ENCODE results near the gene B3GALT6. TPM values are rescaled to one million over a fixed set of nuclear protein-coding genes. Genes with fewer than 3 reads are reported as not detected.

Gene B3GALT6
- total and polyA plus RNA-seq, 2 donors (not counting 1 experiment from before 2014, with no cell fraction given), result 17.9 to 19.3 TPM

DNA sequence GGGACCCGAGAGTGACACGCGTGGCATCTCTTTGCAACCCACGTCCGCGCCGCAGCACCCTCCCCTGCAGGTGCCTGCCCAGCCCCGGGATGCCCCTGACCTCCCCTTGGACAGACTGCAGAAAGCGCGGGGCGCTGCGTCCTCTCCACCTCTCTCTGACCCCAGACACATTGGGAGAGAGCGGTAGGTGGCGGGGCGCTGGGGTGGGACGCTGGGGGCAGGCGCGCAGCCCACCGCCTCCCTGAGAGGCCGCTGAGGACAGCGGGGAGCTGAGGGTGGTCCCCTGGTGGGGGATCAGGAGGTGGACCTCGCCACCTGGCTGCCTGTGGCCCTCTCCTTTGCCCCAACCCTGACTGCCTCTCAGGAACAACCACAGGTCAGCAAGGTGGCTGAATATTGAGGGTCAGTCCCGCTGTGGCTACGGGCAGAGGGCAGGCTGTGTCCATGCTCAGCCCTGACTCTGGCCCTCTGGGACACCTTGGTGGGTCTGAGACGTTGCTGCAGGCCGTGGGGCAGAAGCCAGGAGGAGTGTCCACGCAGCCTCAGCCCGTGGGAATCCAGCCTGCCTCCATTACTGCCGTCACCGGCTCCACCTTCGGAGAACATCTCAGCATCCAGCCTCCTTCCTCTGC lies 42.4 kb downstream of the B3GALT6 start:
- Histone ChIP-seq H4K20me1 (ENCODE audit: control insufficient read depth, extremely low read depth, insufficient read depth, low read length) (no peaks in the 10 kb centered on the region), H3K4me1 (ENCODE audit: control insufficient read depth, extremely low read depth, insufficient read depth, low read length) (peaks cover 20% of the 10 kb centered on the region), H3K79me2 (ENCODE audit: control insufficient read depth, insufficient read depth, low read length) (peaks cover 41% of the 10 kb centered on the region), H3K27me3 (ENCODE audit: control insufficient read depth, insufficient read depth, low read length) (no peaks in the 10 kb centered on the region), H3K4me2 (ENCODE audit: extremely low read depth, insufficient read depth, low read length) (peak overlapping the region; percentile 87), H3K9ac (ENCODE audit: insufficient read depth, low read length) (peak overlapping the region; percentile 82), H3K9me3 (ENCODE audit: control insufficient read depth, insufficient read depth, low read depth, low read length) (no peaks in the 10 kb centered on the region), H3K27ac (ENCODE audit: insufficient read depth, low read length) (peak overlapping the region; percentile 73), H3K36me3 (ENCODE audit: control insufficient read depth, insufficient read depth, low read length) (peaks cover 3% of the 10 kb centered on the region), H2AFZ (ENCODE audit: low read length) (peak overlapping the region; percentile 75), H3K4me3 (replicated peaks in 1 of 4; ENCODE audit: control extremely low read depth in 1 of 4, insufficient read depth in 1 of 4, low read depth in 3 of 4, low read length in 4 of 4) (peak overlapping the region; percentile 58 to 82 (median 70))
- DNase-seq (ENCODE audit: low read depth in 2 of 2), result no peak
- TF ChIP-seq, protein P1, sequence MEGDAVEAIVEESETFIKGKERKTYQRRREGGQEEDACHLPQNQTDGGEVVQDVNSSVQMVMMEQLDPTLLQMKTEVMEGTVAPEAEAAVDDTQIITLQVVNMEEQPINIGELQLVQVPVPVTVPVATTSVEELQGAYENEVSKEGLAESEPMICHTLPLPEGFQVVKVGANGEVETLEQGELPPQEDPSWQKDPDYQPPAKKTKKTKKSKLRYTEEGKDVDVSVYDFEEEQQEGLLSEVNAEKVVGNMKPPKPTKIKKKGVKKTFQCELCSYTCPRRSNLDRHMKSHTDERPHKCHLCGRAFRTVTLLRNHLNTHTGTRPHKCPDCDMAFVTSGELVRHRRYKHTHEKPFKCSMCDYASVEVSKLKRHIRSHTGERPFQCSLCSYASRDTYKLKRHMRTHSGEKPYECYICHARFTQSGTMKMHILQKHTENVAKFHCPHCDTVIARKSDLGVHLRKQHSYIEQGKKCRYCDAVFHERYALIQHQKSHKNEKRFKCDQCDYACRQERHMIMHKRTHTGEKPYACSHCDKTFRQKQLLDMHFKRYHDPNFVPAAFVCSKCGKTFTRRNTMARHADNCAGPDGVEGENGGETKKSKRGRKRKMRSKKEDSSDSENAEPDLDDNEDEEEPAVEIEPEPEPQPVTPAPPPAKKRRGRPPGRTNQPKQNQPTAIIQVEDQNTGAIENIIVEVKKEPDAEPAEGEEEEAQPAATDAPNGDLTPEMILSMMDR (conservative IDR thresholded peaks at IDR 0.05 in 1 of 2, IDR thresholded peaks at IDR 0.05 in 1 of 2; ENCODE audit: low read depth in 1 of 2, low read length in 2 of 2), result no peak
- no peak for TF ChIP-seq EZH2 (IDR thresholded peaks at IDR 0.05; ENCODE audit: low read length, missing control alignments)

GRCh38 chr1:1274931-1275431 lies 42.9 kb downstream of the B3GALT6 start:
- H3K4me3 ChIP-seq (replicated peaks in 1 of 4; ENCODE audit: control extremely low read depth in 1 of 4, insufficient read depth in 1 of 4, low read depth in 3 of 4, low read length in 4 of 4), result peak overlapping the region in 2 of 4 experiments; percentile 71 to 82
- no peaks in the 10 kb centered on the region for H3K27me3 ChIP-seq (ENCODE audit: control insufficient read depth, insufficient read depth, low read length)
- H3K79me2 ChIP-seq (ENCODE audit: control insufficient read depth, insufficient read depth, low read length), result peaks cover 35% of the 10 kb centered on the region
- no peaks in the 10 kb centered on the region for H4K20me1 ChIP-seq (ENCODE audit: control insufficient read depth, extremely low read depth, insufficient read depth, low read length)
- DNase-seq (ENCODE audit: low read depth in 2 of 2), result no peak
- TF ChIP-seq, protein P1 (conservative IDR thresholded peaks at IDR 0.05 in 1 of 2, IDR thresholded peaks at IDR 0.05 in 1 of 2; ENCODE audit: low read depth in 1 of 2, low read length in 2 of 2), result no peak
- no peak for TF ChIP-seq EZH2 (IDR thresholded peaks at IDR 0.05; ENCODE audit: low read length, missing control alignments)
- no peak overlapping the region for H2AFZ ChIP-seq (ENCODE audit: low read length)
- peak overlapping the region; percentile 73 for H3K27ac ChIP-seq (ENCODE audit: insufficient read depth, low read length)
- peak overlapping the region; percentile 87 for H3K4me2 ChIP-seq (ENCODE audit: extremely low read depth, insufficient read depth, low read length)
- H3K4me1 ChIP-seq (ENCODE audit: control insufficient read depth, extremely low read depth, insufficient read depth, low read length), result peaks cover 20% of the 10 kb centered on the region
- H3K9me3 ChIP-seq (ENCODE audit: control insufficient read depth, insufficient read depth, low read depth, low read length), result no peaks in the 10 kb centered on the region
- peak overlapping the region; percentile 82 for H3K9ac ChIP-seq (ENCODE audit: insufficient read depth, low read length)
- H3K36me3 ChIP-seq (ENCODE audit: control insufficient read depth, insufficient read depth, low read length), result no peaks in the 10 kb centered on the region

DNA sequence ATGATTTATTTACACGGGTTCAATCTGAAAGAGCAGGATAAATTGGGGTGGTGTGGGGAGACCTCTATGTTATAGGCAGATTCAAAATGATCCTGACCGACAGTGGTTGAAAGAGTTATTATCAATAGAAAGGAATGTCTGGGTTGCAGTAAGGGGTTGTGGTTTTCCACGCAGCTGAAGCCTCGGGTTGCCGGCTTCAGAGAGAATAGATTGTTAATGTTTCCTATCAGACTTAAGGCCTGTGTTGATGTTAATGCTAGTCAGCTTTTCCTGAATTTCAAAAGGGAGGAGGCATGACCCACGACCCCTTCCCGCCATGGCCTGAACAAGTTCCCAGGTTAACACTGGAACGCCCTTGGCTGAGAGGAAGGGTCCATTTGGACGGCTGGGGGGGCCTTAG lies 43.8 kb downstream of the B3GALT6 start:
- no peaks in the 10 kb centered on the region for H4K20me1 ChIP-seq (ENCODE audit: control insufficient read depth, extremely low read depth, insufficient read depth, low read length)
- no peaks in the 10 kb centered on the region for H3K27me3 ChIP-seq (ENCODE audit: control insufficient read depth, insufficient read depth, low read length)
- peaks cover 27% of the 10 kb centered on the region for H3K79me2 ChIP-seq (ENCODE audit: control insufficient read depth, insufficient read depth, low read length)
- H3K4me3 ChIP-seq (replicated peaks in 1 of 4; ENCODE audit: control extremely low read depth in 1 of 4, insufficient read depth in 1 of 4, low read depth in 3 of 4, low read length in 4 of 4), result no peak overlapping the region
- H3K4me1 ChIP-seq (ENCODE audit: control insufficient read depth, extremely low read depth, insufficient read depth, low read length), result peaks cover 14% of the 10 kb centered on the region
- no peaks in the 10 kb centered on the region for H3K36me3 ChIP-seq (ENCODE audit: control insufficient read depth, insufficient read depth, low read length)
- no peak overlapping the region for H3K27ac ChIP-seq (ENCODE audit: insufficient read depth, low read length)
- no peak overlapping the region for H3K9ac ChIP-seq (ENCODE audit: insufficient read depth, low read length)
- H3K9me3 ChIP-seq (ENCODE audit: control insufficient read depth, insufficient read depth, low read depth, low read length), result no peaks in the 10 kb centered on the region
- TF ChIP-seq EZH2 (IDR thresholded peaks at IDR 0.05; ENCODE audit: low read length, missing control alignments), result no peak
- TF ChIP-seq, protein P1 (conservative IDR thresholded peaks at IDR 0.05 in 1 of 2, IDR thresholded peaks at IDR 0.05 in 1 of 2; ENCODE audit: low read depth in 1 of 2, low read length in 2 of 2), result no peak
- H3K4me2 ChIP-seq (ENCODE audit: extremely low read depth, insufficient read depth, low read length), result no peak overlapping the region
- peak in 1 of 2 donors; percentile 74 for DNase-seq (ENCODE audit: low read depth in 2 of 2)
- H2AFZ ChIP-seq (ENCODE audit: low read length), result no peak overlapping the region

All from fibroblast of lung (primary cell).